ENCODE results near the gene ANP32B. TPM values are rescaled to one million over a fixed set of nuclear protein-coding genes. Genes with fewer than 3 reads are reported as not detected.
"Not testable (repeated sequence)": the region's sequence is repeated elsewhere in the genome, so short reads cannot be mapped to it uniquely, and the experiment has no call there.

The ANP32B gene
- 11.5 and 22.7 TPM in 2 replicates for total RNA-seq (2014; rRNA removed; shearing (Covaris generic))

DNA sequence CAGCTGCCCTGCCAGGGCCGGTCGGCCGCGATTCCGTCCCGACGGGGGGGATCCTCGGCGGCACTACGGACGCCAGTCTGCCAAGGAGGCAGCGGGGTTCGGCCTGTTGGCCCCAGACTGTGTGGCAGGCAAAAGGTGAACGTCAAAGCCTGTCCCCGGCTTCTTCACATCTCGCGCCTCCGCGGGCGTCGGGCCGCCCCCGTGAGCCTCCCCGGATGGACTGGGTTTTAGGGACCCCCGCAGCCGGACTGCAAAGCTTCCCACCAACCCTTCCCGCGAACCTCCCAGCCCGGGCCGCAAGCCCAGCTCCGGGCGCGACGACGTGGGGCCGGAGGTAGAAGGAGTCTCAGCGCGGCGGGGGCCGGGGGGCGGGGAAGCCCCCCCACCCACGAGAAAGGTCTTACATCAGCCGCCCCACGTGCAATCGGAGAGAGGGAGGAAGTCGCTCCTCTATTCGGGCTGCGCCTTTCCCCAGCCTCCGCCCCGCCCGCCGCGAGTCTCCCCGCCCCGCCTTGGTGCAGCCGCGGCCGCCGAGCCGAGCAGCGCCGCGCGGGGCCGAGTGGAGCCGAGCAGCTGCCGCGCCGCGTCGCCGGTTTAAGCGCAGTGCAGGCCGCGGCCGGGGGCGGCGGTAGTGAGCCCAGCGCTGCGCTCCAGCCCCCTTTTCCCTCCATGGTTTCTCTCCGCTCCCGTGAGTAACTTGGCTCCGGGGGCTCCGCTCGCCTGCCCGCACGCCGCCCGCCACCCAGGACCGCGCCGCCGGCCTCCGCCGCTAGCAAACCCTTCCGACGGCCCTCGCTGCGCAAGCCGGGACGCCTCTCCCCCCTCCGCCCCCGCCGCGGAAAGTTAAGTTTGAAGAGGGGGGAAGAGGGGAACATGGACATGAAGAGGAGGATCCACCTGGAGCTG is at the start of gene ANP32B:
Gene ANP32B, plus strand, starts transcription at position 659 of the 906 bp plus-strand sequence. Its CDS starts 215 bp downstream, at position 874.
- peak; percentile 93 for DNase-seq (ENCODE audit: low spot score)

DNA sequence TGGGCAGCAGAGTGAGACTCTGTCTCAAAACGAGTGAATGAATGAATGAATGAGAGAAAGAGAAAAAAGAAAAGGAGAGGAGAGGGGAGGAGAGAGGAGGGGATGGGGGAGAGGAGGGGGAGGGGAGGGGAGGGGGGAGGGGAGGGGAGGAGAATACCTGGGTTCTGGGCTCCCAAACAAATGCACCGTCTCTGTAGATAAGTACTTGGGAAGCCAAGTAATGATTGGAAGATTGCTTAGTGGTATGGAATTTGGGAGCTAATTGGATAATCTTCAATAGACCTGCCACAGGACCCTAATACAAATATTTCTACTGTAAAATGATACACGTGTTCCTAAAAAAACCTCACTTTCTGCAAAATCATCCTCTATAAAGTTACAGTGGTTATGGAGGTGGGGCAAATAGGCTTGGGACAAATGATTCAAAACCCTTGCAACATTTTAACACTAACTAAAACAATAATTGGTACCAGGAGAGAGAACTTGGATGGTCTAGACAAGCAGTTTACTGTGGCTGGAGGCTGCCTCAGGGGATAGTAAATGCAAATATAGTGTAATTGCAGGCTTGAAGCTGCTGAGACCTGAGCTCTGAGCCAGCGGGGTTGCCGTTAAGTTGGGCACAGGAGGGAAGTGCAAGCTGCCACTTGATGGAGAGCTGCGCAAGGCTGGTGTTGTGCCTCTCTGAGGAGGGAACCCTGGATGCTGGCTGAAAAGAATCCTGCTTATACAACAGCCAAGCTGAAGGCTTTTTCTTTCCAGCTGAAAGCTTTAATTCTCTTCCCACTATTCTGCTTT is 48.6 kb upstream of the ANP32B start:
- no peak for DNase-seq (ENCODE audit: low spot score)

DNA sequence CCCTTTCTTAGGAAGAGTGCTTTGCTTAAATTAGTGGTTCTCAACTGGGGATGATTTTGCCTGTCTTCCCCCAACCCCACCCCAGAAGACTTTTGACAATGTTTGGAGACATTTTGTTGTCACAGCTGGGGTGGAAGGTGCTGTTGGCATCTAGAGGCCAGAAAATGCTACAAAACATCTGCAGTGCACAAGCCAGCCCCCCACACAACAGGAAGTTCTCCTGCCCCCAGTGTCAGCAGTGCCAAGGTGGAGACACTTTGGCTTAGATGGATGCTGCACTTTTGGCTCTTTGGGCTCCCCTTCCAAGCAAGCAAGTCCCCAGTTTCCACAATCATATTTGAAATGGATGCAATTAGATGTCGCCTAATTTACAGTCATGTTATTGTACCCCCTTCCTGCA is 47.9 kb upstream of the ANP32B start:
- no peak for DNase-seq (ENCODE audit: low spot score)

DNA sequence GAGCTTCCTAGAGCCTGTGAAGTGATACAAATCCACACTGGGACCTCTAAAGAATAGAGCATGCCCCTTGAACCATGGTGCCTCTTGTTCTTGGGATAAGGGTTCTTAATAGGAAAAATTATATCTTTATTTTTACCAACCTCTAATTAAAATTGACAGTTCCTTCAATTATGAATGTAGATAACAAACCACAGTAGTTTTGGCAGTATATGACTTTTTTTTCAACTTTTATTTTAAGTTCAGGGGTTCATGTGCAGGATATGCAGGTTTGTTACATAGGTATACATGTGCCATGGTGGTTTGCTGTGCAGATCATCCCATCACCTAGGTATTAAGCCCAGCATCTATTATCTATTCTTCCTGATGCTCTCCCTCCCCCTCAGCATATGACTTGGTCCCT is 46.1 kb upstream of the ANP32B start:
- no peak for DNase-seq (ENCODE audit: low spot score)

DNA sequence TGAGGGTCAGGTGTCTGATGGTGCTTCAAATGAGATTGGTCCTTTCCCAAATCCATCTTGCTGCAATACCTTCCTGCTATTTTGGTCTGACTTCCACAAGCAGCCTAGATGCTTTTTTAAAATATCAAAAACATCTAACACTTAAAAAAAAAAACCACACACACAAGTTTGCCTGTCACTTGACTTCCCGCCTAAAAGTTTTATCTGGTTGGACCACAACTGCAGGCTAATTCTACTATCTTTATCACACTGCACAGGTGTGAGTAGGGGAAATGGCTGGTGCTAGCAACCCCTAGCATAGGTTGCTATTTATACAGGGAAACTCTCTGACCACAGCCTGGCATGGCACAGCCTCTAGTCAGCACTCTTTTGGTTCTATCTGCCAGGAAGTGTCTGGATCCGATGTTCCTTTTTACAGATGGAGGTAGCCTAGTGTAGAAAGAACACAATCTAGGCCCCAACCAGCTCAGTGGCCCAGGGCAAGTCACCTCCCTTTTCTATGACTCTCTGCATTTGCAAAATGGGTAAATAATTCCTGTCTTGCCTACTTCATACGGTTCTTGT is 45.0 kb upstream of the ANP32B start, which contains the start of gene HEMGN:
Gene HEMGN, minus strand, starts transcription at position 92 of the 564 bp plus-strand sequence. Its CDS starts 36 bp downstream, at position 56.
- no peak for DNase-seq (ENCODE audit: low spot score)

DNA sequence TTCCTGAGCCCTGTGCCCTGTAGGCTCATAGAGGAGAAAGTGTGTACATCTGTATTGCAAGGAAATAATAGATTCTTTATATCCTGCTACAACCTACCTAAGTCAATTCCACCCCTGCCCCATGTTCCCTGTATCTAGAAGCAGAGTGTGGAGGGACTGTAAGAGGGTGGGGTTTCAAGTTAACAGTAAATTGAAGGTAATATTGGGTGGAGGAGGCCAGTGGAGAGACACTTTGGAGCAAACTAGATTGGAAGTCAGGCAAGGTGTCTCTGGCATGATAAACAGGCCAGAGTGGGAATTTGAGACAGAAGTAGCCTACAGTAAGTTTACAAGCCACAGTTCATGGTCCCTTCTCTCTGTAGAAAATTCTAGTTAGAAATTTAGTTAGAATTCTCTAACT is 42.9 kb upstream of the ANP32B start:
- DNase-seq (ENCODE audit: low spot score) = no peak

DNA sequence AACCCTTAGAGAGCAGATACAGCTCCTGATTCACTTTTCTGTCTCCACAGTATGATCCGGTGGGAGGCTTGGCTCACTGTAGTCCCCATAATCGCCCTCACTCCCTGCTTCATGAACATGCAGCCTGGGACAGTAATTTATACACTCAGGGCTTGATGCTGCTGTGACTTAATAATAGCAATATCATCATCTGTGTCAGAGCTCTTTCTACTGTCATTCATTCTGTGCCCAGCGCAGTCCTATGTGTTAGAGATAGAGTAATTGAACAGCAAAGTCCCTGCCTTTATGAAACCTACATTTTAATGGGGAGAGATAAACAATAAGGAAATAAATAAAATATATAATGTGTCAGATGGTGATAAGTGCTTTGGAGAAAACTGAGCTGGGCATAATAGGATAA is 42.4 kb upstream of the ANP32B start:
- no peak for DNase-seq (ENCODE audit: low spot score)

DNA sequence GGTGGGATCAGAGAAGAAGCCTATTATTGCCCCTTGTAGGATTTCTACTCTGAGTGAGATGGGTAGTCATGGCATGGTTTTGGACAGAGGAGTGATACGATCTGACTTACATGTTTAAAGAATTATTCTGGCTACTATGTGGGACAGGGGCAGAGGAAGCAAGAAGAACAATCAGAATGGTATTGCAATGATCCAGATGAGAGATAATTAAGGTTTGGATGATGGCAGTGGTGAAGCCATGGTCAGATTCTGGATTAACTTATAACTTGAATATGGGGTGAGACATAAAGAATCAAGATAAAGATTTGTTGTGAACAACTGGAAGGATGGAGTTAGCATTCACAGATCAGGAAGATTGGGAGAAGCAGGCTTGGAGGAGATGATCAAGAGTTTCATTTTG is 41.8 kb upstream of the ANP32B start:
- no peak for DNase-seq (ENCODE audit: low spot score)

DNA sequence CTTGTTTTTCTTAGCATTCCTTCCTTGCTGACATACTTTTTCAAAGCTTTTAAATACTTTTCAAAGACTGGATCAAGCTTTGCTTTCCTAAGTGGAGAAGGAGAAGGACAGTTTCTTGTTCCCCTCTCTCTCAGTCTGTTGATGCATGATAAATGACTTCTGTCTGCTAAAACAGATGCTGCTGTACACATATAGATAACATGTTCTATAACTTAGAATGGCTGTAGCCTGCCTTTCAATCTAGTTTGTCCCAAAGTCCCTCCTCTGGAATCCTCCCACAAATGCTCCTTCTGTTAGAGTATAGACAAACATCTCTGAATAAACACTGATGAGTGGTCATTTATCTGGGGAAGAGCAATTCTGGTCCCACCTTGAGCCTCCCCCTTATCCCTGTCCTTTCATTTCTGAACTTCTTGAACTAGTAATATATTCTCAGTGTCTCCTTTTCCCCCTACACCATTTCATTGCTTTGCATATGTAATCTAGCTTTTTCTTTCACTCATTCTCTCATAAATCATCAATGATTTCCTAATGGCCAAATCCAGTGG is 39.8 kb upstream of the ANP32B start:
- no peak for DNase-seq (ENCODE audit: low spot score)

DNA sequence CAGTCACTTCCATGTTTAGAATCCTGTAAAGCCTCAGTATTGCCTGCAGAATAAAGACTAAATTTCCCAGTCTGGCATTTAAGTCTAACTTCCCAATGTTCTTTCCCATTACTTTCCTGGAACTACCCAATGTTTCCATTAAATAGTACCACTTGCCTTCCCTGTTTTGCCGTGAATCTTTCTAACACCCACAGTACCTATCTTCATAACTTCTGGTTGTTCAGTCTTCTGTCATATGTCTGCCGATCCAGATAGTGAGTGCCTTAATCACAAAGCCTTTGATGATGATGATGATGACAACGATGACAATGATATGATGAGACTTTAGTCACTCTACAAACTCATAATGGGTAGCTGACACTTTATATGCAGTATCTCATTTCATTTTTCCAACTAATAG is 38.5 kb upstream of the ANP32B start:
- no peak for DNase-seq (ENCODE audit: low spot score)

DNA sequence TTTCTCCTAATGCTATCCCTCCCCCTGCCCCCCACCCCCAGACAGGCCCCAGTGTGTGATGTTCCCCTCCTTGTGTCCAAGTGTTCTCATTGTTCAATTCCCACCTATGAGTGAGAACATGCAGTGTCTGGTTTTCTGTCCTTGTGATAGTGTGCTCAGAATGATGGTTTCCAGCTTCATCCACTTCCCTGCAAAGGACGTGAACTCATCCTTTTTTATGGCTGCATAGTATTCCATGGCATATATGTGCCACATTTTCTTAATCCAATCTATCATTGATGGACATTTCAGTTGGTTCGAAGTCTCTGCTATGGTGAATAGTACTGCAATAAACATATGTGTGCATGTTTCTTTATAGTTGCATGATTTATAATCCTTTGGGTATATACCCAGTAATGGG is 37.7 kb upstream of the ANP32B start:
- not testable (repeated sequence) for DNase-seq (ENCODE audit: low spot score)

DNA sequence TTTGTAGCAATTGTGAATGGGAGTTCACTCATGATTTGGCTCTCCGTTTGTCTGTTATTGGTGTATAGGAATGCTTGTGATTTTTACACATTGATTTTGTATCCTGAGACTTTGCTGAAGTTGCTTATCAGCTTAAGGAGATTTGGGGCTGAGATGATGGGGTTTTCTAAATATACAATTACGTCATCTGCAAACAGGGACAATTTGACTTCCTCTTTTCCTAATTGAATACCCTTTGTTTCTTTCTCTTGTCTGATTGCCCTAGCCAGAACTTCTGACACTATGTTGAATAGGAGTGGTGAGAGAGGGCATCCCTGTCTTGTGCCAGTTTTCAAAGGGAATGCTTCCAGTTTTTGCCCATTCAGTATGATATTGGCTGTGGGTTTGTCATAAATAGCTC is 36.0 kb upstream of the ANP32B start:
- DNase-seq (ENCODE audit: low spot score) = not testable (repeated sequence)

DNA sequence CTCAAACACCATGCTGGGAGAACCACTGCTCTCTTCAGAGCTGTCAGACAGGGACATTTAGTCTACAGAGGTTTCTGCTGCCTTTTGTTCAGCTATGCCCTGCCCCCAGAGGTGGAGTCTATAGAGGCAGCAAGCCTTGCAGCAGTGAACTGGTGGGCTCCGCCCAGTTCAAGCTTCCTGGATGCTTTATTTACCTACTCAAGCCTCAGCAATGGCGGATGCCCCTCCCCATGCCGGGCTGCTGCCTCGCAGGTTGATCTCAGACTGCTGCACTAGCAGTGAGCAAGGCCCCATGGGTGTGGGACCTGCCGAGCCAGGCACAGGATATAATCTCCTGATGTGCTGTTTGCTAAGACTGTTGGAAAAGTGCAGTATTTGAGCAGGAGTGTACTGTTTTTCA is 32.3 kb upstream of the ANP32B start:
- peak; percentile 22 for DNase-seq (ENCODE audit: low spot score)

DNA sequence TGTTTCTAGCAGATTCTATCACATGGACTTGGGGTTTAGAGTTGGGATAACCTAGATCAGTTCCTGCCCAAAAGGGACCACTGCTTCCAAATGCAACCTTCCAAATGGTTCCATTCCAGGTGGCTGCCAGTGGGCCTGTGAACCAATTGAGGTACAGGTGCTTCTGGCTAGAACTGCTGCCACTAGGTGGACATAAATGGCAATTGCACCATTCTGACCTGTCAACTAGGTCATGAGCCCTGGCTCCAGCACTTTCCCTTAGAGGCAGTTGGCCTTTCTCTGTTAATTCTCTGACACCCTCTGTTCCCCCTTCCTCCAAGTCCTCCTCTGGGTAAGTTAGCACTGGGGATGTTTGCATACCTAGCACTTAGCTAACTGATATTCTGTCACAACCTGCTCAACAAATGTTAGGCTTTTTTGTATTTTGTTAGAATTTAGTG is 28.6 kb upstream of the ANP32B start:
- DNase-seq (ENCODE audit: low spot score) = peak; percentile 72

DNA sequence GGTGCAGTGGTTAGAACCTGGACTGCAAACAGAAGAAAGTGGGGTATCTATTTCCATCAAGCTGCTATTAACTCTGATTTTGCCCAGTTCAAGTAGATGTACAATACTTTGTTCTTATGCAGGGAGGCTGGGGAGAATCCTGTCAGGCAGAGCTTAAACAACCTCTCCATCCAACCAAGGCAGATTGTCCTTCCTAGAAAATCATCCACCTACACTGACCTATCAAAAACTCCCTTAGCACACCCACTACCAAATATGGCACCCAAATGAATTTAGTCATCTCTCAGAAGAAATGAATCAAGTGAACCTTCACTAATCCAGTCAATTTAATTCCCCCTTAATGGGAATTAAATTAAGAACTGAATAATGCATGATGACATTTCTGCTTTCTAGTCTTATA is 26.8 kb upstream of the ANP32B start:
- DNase-seq (ENCODE audit: low spot score) = no peak

DNA sequence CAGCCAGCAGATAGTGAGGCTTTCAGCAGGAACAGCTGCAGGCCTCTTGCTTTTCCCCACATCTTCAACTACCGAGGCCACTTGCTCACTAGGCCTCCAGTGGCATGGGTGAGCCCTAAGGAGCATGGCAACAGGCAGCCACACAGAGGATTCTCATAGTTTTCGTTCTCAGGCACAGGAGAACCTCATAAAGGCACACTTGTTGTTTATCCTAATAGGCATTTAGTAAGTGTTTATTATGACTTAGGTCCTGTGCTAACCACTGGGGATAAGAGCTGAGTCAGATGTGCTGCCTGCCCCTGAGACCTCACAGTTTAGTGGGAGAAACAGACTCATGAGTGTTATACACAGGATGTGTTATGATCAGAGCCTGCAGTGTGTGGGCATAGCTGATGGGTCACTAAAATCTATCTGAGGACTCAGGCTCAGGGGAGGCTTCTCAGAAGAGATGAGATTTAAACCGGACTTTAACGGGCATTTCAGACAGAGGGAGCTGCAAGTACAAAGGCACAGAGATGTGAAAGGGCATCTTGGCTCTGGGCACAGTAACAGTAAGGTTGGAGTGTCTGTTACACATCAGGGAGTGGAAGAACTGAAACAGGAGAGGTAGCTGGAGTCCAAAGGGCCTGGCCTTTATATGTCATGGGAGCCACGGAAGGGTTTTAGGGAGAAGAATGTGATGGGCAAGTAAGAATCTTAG is 24.2 kb upstream of the ANP32B start:
- no peak for DNase-seq (ENCODE audit: low spot score)

DNA sequence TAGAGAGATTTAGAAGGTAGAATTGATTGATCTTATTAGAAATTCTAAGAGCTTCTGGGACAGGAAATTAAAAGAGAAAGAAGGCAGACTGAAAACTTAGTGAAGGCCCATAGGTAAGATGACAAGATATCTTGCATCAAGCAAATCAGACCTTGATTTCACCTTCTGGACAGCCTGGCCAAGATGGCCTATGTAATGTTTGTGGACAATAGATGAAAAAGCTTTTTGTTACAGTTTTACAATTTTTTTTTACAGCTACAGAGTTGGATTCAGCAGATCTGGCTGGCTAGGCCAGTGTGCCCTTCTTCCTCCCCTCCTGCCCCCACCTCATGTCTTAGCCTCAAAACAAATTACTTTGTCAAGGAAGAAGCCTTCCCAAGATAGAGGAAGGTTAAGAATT is 23.6 kb upstream of the ANP32B start:
- DNase-seq (ENCODE audit: low spot score) = no peak

DNA sequence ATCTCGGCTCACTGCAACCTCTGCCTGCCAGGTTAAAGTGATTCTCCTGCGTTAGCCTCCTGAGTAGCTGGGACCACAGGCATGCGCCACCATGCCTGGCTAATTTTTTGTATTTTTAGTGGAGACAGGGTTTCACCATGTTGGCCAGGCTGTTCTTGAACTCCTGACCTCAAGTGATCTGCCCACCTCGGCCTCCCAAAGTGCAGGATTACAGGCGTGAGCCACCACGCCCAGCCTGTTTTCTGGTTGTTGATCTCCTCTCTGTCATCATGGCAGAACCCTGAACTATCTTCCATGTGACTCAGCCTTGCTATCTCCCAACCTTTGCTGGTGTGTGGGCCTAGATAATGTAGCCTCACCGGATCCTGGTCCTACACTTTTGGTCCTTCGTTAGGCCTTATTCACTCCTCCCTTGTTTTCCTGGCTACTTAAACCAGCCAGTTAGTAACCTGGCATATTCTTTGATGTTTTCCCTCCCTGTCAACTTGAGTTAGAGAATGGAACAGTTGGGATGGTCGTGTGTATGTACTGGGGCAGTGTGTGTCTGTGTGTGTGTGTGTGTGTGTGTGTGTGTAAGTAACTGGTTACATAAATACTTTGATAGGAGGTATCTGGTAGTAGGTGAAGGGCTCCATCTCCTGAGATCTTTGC is 22.3 kb upstream of the ANP32B start:
- not testable (repeated sequence) for DNase-seq (ENCODE audit: low spot score)

DNA sequence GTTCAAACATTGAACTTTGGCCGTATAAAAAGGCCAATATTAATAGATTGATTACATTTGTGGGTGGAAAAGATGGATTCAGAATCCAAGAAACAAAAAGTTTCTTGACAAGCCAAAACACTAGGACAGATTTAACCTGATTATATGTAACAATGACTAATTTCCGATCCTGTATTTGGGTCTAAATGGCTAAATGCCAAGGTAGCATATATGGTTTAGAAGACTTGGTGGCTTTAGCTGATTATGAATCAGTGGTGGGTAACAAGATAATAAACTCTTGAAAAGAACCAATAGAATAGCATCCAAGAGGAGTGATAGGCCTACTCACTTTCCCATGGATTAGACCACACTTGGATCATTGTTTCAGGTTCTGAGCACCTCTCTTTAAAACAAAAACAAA is 21.8 kb upstream of the ANP32B start:
- no peak for DNase-seq (ENCODE audit: low spot score)

DNA sequence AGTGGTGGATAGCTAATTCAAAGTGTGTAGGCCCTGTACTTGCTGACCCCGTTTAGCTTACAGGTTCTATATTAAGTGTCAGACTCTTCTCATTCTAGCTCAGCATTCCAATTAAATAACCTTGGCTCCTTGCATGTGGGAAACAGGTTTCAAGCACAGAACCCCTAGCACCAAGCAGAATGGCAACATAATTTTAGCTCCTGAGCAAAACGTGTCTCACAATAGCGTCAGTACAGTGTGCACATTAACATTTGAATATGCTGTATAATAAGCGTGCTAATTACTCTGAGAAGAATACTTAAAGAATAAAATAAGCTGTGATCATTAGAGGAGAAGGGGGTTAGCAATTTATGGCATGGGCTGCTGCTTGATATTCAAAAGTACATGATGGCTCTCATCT is 21.0 kb upstream of the ANP32B start:
- no peak for DNase-seq (ENCODE audit: low spot score)

DNA sequence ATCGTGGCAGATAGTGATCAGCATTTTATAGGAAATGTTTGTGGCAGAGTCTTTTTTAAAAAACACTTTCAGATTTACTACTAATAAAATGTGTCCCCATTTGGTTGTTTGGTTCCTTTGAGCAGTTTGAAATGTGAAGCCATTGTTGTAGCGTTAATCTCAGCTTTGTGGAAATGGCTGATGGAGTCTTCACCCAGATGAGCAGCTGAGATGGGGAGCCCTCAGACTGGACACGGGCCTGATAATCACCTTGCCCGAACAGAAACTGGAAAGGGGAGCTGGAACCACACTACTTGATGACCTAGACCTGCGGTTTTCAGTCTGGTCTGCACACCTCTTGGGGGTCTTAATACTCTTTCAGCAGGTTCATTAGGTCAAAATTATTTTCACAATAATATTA is 20.6 kb upstream of the ANP32B start:
- no peak for DNase-seq (ENCODE audit: low spot score)

Data from HT-29 (cell line).